Anterior cingulate cortex (tissue), 58 donors: ENCODE measurements around the gene LRFN4.

Source experiments
- DNase-seq, 58 donors: peaks; one replicate each; lab custom pipeline; 2025; lab: John Stamatoyannopoulos, UW

Gene LRFN4

GRCh38 chr11:66857234-66857926 lies 516 bp downstream of the LRFN4 start:
- peak in 2 of 58 donors; percentile 22 to 24 for DNase-seq

- no peak for DNase-seq
These were observed 992 bp downstream of the LRFN4 start for GRCh38 chr11:66857927-66858185.

- DNase-seq: no peak
These were observed 1.5 kb downstream of the LRFN4 start for GRCh38 chr11:66858186-66858938.

- no peak for DNase-seq
These were observed 2.2 kb downstream of the LRFN4 start for GRCh38 chr11:66858939-66859685.

GRCh38 chr11:66859686-66860448 lies 3.0 kb downstream of the LRFN4 start:
- no peak for DNase-seq

GRCh38 chr11:66860449-66860831 lies 3.6 kb downstream of the LRFN4 start:
- peak in 1 of 58 donors; percentile 21 for DNase-seq

GRCh38 chr11:66861038-66861773 lies 4.3 kb downstream of the LRFN4 start:
- no peak for DNase-seq

- no peak for DNase-seq
These were observed 5.1 kb downstream of the LRFN4 start for GRCh38 chr11:66861774-66862558.

GRCh38 chr11:66862559-66863037 lies 5.7 kb downstream of the LRFN4 start:
- no peak for DNase-seq

GRCh38 chr11:66863428-66864125 lies 6.7 kb downstream of the LRFN4 start:
- DNase-seq: no peak

GRCh38 chr11:66864172-66864901 lies 7.5 kb downstream of the LRFN4 start:
- no peak for DNase-seq

- peak in 4 of 58 donors; percentile 14 to 26 (median 24) for DNase-seq
These were observed 8.2 kb downstream of the LRFN4 start for GRCh38 chr11:66864924-66865697.

GRCh38 chr11:66866007-66866406 lies 9.1 kb downstream of the LRFN4 start:
- DNase-seq: no peak

GRCh38 chr11:66866511-66866986 lies 9.7 kb downstream of the LRFN4 start:
- no peak for DNase-seq

GRCh38 chr11:66867425-66868040 lies 10.7 kb downstream of the LRFN4 start:
- DNase-seq: no peak

GRCh38 chr11:66868082-66868725 lies 11.3 kb downstream of the LRFN4 start:
- DNase-seq: no peak
